Measurements from ENCODE around the gene TAS1R3.

The TAS1R3 gene

GRCh38 chr1:1295154-1295923 is 35.7 kb upstream of the TAS1R3 start:
- no peak for DNase-seq (ENCODE audit: low spot score)

DNA sequence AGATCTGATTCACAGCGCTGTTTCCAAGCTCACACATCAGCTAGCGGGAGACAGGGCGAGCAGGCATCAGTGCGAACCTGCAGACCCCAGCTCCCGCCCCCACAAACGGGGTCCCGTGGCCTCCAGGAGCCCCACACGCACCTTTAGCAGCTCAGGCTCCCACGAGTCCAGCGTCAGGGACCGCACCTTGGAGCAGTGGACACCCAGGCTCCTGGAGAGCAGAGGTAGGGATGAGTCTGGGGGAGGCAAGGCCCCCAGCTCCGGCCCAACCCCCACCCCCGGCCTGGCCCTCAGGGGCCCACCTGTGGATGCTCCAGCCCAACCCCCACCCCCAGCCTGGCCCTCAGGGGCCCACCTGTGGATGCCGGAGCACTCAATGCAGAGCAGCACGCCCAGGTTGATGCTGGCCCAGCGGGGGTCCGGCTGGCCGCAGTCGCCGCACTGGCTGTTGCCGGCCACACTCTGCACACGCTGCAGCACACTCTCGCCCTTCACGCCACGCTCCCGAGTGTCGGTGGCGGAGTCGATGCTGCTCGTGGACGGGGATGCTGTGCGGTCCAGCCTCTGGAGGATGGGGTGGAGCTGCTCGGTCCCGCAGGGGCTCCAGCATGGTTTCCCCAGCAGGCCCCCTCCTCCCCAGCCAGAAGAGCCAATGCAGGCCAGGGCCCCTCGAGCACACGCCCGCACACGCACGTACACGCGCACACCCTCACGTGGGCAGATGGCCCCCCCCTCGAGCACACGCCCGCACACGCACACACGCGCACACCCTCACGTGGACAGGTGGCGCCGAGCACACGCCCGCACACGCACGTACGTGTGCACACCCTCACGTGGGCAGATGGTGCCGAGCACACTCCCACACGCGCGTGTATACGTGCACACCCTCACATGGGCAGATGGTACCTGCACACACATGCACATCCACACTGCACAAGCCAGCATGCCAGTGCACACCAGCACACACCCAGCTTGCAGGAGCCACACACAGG is 34.7 kb upstream of the TAS1R3 start:
- no peak for DNase-seq (ENCODE audit: low spot score)

DNA sequence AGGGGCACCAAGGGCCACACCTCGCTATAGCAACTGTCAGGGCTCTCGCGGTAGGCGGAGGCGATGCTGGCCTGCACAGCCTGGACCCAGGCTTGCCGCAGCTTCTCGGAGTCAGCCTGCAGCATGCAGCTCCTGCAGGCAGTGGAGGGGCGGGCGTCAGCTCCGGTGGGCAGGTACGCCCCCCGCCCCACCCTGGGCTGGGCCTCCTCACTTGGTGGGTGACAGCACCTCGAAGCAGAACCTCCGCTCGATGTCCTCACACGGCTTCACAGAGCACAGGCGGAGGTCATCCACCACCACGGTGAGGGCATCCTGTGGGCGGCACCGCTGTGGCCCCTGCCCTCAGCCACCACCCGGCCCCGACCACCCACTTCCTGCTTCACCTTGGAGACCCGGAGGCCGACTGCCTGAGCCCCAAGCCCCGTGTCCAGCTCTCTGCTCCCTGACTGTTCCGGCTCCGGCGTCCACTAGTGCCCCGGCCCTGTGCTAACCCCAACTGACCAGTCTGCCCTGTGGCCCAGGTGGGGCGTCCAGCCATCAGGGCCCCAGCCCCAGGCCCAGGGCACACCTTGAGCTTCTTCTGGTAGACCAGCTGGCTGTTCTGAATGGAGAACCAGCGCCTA is 33.2 kb upstream of the TAS1R3 start:
- DNase-seq (ENCODE audit: low spot score) = no peak

GRCh38 chr1:1298861-1299685 is 32.0 kb upstream of the TAS1R3 start:
- no peak for DNase-seq (ENCODE audit: low spot score)

- DNase-seq (ENCODE audit: low spot score) = no peak
These were observed 31.3 kb upstream of the TAS1R3 start for GRCh38 chr1:1299686-1300351.

DNA sequence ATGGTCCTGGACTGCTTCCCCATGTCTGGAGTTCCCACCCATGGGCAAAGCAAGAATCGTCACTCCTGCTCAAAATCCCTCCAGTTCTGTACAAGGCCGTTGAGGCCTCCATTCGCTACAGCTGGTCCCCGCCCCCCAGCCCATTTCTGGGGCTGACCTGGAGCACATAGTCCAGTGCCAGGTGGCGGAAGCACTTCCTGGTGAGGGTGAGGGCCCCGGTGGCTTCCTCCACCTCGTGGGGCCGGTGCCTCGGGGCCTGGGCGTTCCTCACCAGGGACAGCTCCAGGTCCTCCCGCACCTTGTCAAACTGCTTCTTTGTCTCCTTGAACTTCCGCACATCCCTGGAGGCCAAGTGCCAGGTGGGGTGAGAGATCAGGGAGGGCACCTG is 30.7 kb upstream of the TAS1R3 start:
- no peak for DNase-seq (ENCODE audit: low spot score)

GRCh38 chr1:1302006-1302430 is 29.1 kb upstream of the TAS1R3 start:
- peak; percentile 74 for DNase-seq (ENCODE audit: low spot score)

DNA sequence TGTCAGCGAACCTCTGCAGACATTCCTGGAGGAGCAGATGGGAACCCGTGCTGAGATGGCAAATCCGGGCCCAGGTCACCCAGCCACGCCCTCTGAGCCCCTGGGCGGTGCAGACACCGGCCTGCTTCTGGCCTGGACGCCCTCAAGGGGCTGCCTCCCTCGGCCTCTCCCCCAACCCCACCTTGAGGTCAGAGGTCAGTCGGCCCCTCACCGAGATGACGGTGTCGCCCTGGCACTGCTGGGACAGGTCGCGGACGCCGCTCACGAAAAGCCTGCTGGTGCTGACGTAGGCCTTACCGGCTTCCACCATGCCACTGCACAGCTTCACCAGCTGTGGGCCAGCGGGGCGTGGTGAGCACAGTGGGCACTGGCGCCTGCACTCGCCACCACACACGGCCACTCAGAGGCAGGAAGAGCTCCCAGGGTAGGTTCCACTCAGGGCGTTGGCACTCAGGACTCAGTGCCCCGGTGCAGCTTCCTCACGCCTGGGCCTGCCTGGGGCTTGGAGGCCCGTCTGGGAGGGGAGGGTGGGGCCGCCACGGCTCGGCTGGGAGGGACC is 28.1 kb upstream of the TAS1R3 start:
- DNase-seq (ENCODE audit: low spot score) = no peak

GRCh38 chr1:1303736-1304135 is 27.3 kb upstream of the TAS1R3 start:
- no peak for DNase-seq (ENCODE audit: low spot score)

GRCh38 chr1:1304331-1305299 is 26.5 kb upstream of the TAS1R3 start:
- no peak for DNase-seq (ENCODE audit: low spot score)

DNA sequence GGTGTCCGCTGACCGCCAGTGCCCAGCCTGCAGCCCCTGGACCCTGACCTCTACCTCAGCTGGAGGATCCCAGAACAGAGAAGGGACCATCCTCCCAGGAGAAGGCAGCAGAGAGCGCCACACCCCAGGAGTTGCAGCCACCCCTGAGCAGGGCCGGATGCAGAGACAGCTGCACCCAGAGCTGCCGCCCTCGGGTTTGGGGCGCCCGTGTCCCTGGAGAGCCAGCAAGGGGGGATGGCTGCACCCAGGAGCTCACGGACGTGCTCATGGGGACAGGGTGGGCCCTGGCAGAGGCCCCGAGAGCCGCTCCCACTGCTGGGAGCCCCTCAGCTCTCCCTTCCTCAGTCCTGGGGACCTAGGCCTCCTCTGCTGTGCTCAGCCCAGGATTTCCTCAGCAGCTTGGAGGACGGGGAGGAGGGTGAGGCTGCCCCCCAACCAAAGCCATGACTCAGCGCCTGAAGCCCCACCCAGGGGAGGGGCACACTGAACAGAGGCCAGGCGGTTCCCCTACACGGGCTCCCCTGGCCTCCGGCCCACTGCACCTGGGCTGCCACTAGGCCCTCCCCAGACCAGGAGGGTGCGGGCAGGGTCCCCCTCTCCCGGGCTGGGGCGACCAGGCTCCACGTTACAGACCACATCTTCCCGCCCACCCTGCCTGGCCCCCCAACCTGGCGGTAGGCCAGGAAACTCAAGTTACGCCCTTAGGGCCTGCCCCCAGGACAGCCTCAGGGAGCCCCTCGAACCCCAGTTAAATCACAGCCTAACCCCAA is 25.6 kb upstream of the TAS1R3 start:
- DNase-seq (ENCODE audit: low spot score) = no peak

- no peak for DNase-seq (ENCODE audit: low spot score)
These were observed 24.9 kb upstream of the TAS1R3 start for GRCh38 chr1:1306070-1306660.

DNA sequence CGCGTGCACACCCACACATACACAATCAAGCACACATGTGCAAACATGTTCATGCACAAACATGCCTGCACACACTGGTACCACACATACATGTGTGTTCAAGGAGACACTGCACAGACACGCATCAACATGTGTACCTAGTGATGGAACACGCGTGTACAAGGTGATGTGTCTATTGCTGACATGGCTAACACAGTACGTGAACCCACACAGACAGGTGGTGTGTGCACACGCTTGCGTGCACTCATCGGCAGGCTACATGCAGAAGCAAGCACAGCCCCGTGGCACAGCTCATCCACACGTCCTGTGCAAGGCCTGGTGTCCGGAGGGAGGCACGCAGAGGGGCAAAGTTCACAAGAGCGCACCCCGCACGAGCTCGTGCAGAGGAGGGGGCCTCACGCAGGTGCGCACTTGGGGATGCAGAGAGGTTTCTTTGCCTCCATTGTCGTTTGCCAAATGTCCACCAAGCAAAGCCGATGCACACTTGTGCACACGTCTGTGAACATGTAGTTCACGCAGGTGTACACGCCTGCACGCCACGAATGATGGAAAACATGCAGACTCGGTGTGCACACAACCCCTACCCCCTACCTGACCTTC is 24.3 kb upstream of the TAS1R3 start:
- DNase-seq (ENCODE audit: low spot score) = no peak

DNA sequence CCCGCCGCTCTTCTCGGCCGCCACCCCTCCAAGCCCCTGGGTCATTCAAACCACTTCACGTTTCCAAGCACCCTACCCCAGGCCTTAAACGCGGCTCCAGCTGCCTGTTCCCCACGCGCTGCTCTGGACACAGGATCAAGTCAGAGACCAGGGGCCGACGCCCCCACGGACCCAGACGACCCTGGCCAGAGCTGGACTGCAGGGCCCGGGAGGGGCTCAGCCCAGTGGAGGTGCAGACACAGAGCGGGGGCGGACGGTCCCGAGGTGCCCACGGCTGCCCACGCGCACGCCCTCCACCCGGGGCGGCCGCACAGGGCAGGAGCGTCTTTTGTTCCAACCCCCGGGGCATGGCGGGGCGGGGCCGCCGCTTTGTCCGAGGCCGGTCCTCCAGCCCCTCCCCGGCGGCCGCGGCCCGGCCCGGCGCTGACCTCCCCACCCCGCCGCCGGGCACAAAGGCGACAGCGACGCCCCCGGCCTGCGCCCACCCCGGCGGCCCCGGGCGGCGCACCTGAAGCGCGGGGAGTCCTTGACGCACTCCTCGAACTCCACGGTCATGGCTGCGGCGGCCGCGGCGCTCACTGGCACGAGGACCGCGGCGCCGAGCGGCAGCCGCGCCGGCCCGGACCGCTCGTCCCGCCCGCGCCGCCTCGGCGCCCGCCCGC is 23.7 kb upstream of the TAS1R3 start:
- peak; percentile 71 for DNase-seq (ENCODE audit: low spot score)

DNA sequence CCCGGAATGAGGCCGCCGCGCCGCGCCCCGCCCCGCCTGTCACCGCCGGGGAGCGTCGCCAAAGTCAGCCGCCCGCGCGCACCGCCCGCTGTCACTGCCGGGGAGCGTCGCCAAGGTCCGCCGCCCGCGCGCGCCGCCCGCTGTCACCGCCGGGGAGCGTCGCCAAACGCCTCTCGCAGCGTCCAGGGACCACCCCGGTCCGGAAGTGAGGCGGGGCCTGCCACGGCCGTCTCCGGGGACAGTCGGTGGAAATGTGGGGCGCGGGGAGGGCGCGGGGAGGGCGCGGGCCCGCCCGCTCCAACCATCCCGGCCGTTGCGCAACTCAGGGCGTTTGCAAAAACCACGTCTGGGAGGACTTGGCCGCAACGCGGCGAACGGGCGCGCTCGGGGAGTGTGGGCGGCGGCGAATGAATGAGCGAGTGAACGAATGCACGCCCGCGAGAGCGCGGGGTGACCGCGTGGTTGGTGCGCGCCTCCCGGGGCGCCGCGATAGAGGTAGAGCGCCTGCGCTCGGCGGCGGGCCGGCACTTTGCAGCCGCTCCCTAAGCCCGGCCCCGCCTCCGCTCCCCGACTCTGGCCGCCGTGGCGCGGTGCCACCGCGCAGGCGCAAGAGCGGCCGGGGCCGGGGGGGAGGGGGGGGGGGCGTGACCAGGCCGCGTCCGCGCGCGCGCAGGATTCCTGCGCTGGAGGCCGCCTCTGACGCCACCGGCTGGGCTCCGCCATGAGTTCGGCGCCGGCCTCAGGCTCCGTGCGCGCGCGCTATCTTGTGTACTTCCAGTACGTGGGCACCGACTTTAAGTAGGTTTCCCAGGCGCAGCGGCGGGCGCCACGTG is 22.9 kb upstream of the TAS1R3 start, which contains the start of the genes ACAP3 and PUSL1:
TSS of gene ACAP3 (minus strand) at position 8 of the 833 bp plus-strand sequence. CDS start 115 bp downstream, outside the sequence.
TSS of gene PUSL1 (plus strand) at position 675 of the 833 bp plus-strand sequence. CDS start at position 722, 47 bp downstream.
- peak; percentile 98 for DNase-seq (ENCODE audit: low spot score)

DNA sequence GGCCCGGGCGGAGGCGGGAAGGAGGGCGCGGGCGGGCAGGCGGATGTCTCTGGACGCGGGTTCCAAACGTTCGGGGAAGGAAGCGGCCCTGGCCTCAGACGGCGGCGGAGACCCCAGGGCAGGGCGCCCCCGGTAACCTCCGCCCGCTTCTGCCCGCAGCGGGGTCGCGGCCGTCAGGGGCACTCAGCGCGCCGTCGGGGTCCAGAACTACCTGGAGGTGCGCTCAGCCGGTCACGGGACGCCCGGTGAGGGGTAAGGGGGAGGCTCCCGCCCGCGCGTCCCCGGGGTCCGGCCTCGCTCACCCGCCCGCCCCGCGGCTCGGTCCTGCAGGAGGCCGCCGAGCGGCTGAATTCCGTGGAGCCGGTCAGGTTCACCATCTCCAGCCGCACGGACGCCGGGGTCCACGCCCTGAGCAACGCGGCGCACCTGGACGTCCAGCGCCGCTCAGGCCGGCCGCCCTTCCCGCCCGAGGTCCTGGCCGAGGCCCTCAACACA is 22.3 kb upstream of the TAS1R3 start:
- no peak for DNase-seq (ENCODE audit: low spot score)

Data from HuH-7.5 (cell line).